Brain microvascular endothelial cell (primary cell): ENCODE measurements around the gene ASF1B.
A peak's percentile ranks its signal among the peaks of the same experiment; 100 is the strongest.

Experiments
- DNase-seq: peaks from one replicate; pipeline ENCODE4 v3.0.0-alpha.2; 2020
- H3K27ac ChIP-seq: fragments of 250-450 bp; sonication (Bioruptor Pico); 2 replicates; pipeline ENCODE4 v1.5.1; 2020; ENCODE audit warnings: mild to moderate bottlenecking, moderate library complexity
- H3K27me3 ChIP-seq: fragments of 250-450 bp; sonication (Bioruptor Pico); replicated peaks from 2 replicates; pipeline ENCODE4 v1.5.1; 2020; ENCODE audit warnings: mild to moderate bottlenecking
- H3K36me3 ChIP-seq: fragments of 250-450 bp; sonication (Bioruptor Pico); replicated peaks from 2 replicates; pipeline ENCODE4 v1.5.1; 2020; ENCODE audit warnings: mild to moderate bottlenecking
- H3K4me3 ChIP-seq: 2 replicates; pipeline ENCODE4 v1.5.1; 2011; ENCODE audit warnings: low read depth, mild to moderate bottlenecking, control low read depth, low read length, moderate library complexity
- in situ Hi-C: cut with HindIII; loops from 2 replicates; pipeline ENCODE4 v1.10.0; 2017; ENCODE audit warnings: low sequenced_read_pairs, low pct_ligation_motif_present
- TF ChIP-seq, protein P1 (sequence below): IDR thresholded peaks from 2 replicates; pipeline ENCODE4 v1.5.1; 2011; ENCODE audit warnings: low read depth, mild to moderate bottlenecking, moderate library complexity, low read length, control low read depth, inconsistent platforms; ENCODE audit errors: missing control alignments

ASF1B gene

DNA sequence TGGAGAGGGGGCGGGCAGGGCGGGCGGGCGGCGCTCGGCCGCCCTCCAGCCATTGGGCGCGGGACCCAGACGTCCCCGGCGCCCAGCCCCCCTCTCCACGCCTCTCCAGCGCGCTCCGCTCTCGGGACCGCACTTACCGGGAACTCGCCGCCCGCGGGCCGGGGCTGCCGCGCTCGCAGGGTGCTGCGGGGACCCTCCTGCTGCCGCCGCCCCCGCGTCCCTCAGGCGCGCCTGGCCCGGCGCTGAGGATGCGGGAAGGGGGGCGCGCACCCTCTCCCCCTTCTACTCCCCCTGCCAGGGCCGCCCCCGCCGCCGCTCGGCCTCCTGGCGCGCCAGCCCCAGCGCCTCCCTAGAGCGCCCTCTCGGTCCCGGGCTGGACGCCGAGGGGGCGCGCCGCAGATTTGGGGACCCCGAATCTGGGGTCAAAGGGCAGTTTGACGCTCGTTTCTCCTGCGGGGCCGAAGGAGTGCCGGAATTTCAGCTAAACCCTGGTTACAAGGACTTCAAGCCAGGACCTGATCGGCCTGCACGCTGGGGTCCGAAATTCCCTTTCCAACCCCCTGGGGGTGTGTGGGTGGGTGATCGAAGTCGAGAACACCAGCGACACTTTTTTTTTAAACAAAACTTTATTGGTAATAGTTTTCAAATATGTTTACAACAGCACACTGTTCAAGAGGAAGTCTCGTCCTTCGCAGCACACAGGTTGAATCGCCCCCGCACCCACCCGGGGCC lies 45.1 kb downstream of the ASF1B start:
- Histone ChIP-seq H3K36me3 (peaks cover 8% of the 10 kb centered on the region), H3K27me3 (no peaks in the 10 kb centered on the region), H3K4me3 (peak overlapping the region; percentile 69), H3K27ac (peak overlapping the region; percentile 59)
- peak; percentile 41 for DNase-seq
- TF ChIP-seq, protein P1, sequence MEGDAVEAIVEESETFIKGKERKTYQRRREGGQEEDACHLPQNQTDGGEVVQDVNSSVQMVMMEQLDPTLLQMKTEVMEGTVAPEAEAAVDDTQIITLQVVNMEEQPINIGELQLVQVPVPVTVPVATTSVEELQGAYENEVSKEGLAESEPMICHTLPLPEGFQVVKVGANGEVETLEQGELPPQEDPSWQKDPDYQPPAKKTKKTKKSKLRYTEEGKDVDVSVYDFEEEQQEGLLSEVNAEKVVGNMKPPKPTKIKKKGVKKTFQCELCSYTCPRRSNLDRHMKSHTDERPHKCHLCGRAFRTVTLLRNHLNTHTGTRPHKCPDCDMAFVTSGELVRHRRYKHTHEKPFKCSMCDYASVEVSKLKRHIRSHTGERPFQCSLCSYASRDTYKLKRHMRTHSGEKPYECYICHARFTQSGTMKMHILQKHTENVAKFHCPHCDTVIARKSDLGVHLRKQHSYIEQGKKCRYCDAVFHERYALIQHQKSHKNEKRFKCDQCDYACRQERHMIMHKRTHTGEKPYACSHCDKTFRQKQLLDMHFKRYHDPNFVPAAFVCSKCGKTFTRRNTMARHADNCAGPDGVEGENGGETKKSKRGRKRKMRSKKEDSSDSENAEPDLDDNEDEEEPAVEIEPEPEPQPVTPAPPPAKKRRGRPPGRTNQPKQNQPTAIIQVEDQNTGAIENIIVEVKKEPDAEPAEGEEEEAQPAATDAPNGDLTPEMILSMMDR = peak; percentile 38
- in situ Hi-C loops = no loop called here

DNA sequence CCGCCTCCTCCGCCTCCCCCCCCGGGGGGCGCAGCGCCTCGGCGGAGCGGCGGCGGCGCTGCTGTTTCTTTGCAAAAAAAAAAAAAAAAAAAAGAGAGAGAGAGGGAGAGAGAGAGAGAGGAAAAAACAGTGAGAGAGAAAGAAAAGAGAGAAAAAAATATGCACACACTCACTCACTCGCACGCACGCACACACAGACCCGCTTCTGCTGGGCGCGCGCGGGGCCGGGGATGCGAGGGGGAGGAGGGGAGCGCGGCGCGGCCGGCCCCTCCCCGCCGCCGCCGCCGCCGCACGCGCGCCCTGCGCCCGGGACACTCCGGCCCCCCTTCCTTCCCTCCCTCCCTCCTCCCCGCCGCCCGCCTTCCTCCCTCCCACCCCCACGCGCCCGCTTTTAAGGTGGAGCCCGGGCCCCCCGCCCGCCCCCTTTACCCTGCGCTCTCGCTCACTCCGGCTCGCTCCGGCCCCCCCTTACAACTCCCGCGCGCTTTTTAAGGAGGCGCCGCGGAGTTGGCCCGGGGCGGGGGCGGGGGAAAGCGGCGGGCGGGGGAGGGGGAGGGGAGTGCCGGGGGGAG lies 45.8 kb downstream of the ASF1B start, which contains the start of gene SAMD1:
Gene SAMD1 (minus strand): TSS at position 243 of the 572 bp plus-strand sequence.
- in situ Hi-C loops = no loop called here
- Histone ChIP-seq H3K36me3 (peaks cover 8% of the 10 kb centered on the region), H3K27ac (peak within 1 kb of the TSS; percentile 59), H3K27me3 (no peaks in the 10 kb centered on the region), H3K4me3 (peak within 1 kb of the TSS; percentile 69)
- peak; percentile 67 for DNase-seq
- TF ChIP-seq, protein P1 = no peak

DNA sequence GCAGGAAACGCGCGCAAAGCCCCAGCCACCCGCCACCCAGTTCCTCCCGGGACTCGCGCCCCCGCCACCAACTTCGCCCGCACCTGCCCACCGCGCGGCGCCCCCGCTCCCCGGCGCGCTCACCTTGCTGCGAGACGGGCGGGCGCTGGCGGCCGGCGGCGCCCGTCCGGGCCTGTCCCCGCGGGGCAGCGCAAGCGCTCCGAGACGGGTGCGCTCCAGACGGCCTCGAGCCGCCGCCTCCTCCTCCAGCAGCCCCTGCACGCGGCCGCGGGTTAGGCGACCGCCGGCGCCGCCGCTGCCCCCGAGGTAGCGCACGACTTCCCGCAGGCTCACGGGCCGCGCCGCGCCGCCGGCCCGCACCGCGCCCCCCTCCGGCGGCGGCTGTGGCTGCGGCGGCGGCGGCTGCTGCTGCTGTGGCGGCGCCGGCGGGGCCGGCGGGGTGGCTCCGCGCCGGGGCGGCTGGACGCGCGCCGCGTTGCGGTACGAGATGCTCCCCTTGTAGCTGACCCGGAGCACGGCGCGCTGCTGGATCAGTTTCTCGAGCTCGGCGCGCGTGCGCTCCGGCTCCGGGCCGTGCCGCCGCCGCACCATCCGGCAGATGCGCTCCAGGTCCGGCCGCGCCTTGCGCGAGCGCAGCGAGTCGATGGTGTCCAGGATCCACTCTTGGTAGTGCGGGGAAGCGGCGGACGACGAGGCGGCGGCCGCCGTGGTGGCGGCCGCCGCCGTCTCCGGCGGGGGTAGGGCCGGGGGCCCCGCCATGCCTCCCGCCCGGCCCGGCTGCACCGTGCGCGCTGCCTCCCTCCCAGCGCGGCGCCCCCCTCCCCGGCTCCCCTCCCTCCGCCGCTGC lies 46.5 kb downstream of the ASF1B start:
- TF ChIP-seq, protein P1 = no peak
- peaks cover 8% of the 10 kb centered on the region for H3K36me3 ChIP-seq
- H3K4me3 ChIP-seq = peak overlapping the region; percentile 49
- H3K27ac ChIP-seq = no peak overlapping the region
- H3K27me3 ChIP-seq = no peaks in the 10 kb centered on the region
- in situ Hi-C loops = no loop called here
- peak; percentile 35 for DNase-seq

DNA sequence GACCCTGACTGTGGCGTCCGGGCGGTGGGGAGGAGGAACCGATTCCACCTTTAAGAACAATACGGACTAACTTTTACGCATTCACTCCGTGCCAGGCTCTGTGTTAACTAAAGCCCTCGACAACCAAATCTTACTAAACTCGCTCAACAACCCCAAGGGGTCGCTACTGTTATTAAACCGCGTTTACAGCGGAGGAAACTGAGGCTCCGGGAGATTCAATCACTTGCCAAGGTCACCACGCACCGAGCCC lies 47.1 kb downstream of the ASF1B start:
- DNase-seq = no peak
- TF ChIP-seq, protein P1 = peak; percentile 35
- Histone ChIP-seq H3K4me3 (peak overlapping the region; percentile 42), H3K36me3 (peaks cover 8% of the 10 kb centered on the region), H3K27me3 (no peaks in the 10 kb centered on the region), H3K27ac (no peak overlapping the region)
- in situ Hi-C loops = no loop called here

DNA sequence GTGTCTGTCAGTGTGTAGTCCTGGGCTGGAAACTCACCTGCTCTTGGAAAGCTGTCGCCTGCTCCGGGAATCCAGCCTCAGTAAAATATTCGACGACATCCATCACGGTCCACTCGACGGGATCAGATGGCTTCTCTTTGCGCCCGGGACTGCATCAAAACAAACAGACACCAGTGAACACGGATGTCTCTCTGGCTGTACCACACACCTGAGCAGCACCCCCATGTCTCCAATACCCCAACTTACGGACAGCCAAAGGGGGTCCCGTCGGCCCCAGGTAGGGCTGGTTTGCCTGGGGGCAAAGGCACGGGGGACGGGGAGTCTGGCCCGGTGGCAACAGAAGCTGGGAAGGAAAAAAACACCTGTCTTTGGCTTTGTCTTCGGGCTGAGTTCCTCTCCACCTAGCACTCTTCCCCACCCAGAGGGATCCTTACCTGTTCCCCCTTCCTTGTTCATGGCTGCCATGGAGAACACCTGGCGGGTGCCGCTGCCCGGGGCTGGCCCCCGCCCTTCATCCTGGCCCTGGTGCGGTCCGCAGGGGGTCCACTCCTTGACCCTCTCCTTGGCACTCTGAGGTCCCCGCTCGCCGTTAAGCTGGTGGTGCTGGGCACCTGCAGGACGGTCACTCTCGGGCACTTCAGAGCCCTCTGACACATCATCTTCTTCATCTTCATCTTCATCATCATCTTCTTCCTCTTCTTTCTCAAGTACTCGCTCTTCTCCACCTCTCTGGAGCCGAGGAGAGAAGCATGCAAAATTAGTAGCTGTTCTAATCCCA lies 47.6 kb downstream of the ASF1B start:
- peaks cover 8% of the 10 kb centered on the region for H3K36me3 ChIP-seq
- no peaks in the 10 kb centered on the region for H3K27me3 ChIP-seq
- no peak overlapping the region for H3K27ac ChIP-seq
- peak overlapping the region; percentile 42 for H3K4me3 ChIP-seq
- in situ Hi-C loops = no loop called here
- TF ChIP-seq, protein P1 = no peak
- no peak for DNase-seq
